RWPE2 (cell line): Measurements from ENCODE around the gene DNLZ.

Experiments used
- ATAC-seq: fragments of 200-7000 bp; cut with Tn5 transposase; 3 replicates; pipeline ENCODE4 v1.9.1; 2021; ENCODE audit warnings: low read depth
- DNase-seq: peaks from one replicate; pipeline ENCODE4 v3.0.0-alpha.2; 2020; ENCODE audit warnings: low spot score
- H3K27ac ChIP-seq: fragments of 450-650 bp; 2 replicates; pipeline ENCODE4 v1.5.1; 2017; ENCODE audit warnings: mild to moderate bottlenecking; ENCODE audit not compliant: poor library complexity, severe bottlenecking
- H3K27me3 ChIP-seq: fragments of 250-450 bp; sonication (Bioruptor Pico); 2 replicates; pipeline ENCODE4 v1.5.1; 2021; ENCODE audit warnings: mild to moderate bottlenecking, moderate library complexity; ENCODE audit not compliant: insufficient read depth, poor library complexity, severe bottlenecking
- H3K36me3 ChIP-seq: fragments of 250-450 bp; sonication (Bioruptor Pico); 2 replicates; pipeline ENCODE4 v1.5.1; 2020; ENCODE audit warnings: low read depth, mild to moderate bottlenecking, moderate library complexity
- H3K4me1 ChIP-seq: fragments of 250-450 bp; sonication (Bioruptor Pico); 2 replicates; pipeline ENCODE4 v1.5.1; 2021; ENCODE audit warnings: mild to moderate bottlenecking, moderate library complexity; ENCODE audit not compliant: insufficient read depth, poor library complexity, severe bottlenecking
- H3K4me3 ChIP-seq: fragments of 250-450 bp; sonication (Bioruptor Pico); 2 replicates; pipeline ENCODE4 v1.5.1; 2021; ENCODE audit warnings: mild to moderate bottlenecking, moderate library complexity; ENCODE audit not compliant: severe bottlenecking
- H3K9me3 ChIP-seq: fragments of 250-450 bp; sonication (Bioruptor Pico); 2 replicates; pipeline ENCODE4 v1.5.1; 2021; ENCODE audit warnings: mild to moderate bottlenecking, moderate library complexity; ENCODE audit not compliant: severe bottlenecking
- TF ChIP-seq, protein P1 (sequence below): fragments of 450-650 bp; IDR thresholded peaks from one replicate; pipeline ENCODE4 v1.5.1; 2017; ENCODE audit warnings: mild to moderate bottlenecking, moderate library complexity; ENCODE audit not compliant: poor library complexity, severe bottlenecking

The DNLZ gene

DNA sequence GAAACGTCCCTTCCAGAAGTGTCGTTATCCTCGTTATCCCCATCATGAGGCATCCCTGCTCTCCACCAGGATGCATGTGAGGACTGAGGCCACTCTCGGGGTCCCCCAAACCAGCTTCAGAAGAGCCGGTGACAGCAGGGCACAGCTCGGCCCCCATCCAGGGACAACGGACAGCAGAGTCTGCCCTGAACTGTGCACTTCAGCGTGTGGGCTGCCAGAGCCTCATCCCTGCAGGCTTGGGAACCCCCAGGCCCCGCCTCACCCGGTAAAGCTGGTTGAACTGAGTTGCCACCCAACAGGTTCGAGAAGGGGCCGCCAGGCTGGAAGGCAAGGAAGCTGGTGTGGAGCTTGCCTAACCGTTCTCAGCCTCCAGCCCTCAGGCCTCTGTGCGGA, 10.6 kb upstream of the DNLZ start:
- Histone ChIP-seq H3K4me3 (no peak overlapping the region), H3K36me3 (no peaks in the 10 kb centered on the region), H3K9me3 (no peaks in the 10 kb centered on the region), H3K4me1 (no peaks in the 10 kb centered on the region), H3K27ac (no peak overlapping the region), H3K27me3 (no peaks in the 10 kb centered on the region)
- ATAC-seq (no peak), DNase-seq (no peak)
- TF ChIP-seq, protein P1, sequence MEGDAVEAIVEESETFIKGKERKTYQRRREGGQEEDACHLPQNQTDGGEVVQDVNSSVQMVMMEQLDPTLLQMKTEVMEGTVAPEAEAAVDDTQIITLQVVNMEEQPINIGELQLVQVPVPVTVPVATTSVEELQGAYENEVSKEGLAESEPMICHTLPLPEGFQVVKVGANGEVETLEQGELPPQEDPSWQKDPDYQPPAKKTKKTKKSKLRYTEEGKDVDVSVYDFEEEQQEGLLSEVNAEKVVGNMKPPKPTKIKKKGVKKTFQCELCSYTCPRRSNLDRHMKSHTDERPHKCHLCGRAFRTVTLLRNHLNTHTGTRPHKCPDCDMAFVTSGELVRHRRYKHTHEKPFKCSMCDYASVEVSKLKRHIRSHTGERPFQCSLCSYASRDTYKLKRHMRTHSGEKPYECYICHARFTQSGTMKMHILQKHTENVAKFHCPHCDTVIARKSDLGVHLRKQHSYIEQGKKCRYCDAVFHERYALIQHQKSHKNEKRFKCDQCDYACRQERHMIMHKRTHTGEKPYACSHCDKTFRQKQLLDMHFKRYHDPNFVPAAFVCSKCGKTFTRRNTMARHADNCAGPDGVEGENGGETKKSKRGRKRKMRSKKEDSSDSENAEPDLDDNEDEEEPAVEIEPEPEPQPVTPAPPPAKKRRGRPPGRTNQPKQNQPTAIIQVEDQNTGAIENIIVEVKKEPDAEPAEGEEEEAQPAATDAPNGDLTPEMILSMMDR, result no peak

DNA sequence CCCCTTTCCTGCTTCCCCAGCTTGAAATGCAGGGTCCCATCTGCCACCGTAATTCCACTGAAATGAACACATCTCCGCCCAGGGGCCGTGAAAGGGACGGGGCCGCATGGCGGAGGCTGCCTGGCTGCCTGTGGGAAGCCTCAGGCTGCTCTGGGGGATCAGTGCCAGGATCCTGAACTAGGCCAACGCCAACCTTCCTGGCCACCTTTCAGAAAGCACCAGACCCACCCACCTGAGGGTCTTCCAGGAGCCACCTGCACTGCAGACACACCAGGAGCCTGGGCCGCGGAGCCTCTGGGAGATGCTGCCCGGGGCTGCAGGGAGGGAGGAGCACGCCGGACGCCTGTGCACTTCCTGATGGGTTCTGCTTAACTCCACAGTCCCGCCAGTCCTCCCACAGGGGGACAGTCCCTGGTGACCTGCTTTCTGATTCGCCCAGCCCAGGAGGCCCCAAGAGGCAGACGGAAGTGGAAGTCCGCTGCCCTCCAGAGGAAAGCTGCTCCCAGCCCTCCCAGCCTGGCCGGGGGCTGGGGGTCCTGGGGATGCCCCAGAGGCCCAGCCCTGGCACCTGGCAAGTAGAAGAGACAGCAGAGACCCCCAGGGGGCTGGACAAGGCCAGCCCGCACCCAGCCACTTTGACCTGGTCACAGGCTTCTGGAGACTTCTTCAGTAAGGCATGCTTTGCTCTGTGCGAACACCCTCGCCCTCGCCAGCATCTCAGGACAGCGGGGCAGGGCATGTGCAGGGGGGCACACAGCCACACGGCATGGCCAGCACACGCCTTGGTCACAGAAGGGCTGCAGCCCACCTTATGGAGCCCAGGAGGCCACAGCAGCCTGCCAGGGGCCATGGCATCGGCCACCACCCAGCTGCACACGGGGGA, 10.0 kb upstream of the DNLZ start, which contains the start of gene CARD9:
Gene CARD9 (minus strand): TSS at position 370 of the 883 bp plus-strand sequence. CDS start 1,591 bp downstream, outside the sequence.
- Histone ChIP-seq H3K36me3 (no peaks in the 10 kb centered on the region), H3K9me3 (no peaks in the 10 kb centered on the region), H3K27ac (no peak within 1 kb of the TSS), H3K27me3 (no peaks in the 10 kb centered on the region), H3K4me3 (no peak within 1 kb of the TSS), H3K4me1 (no peaks in the 10 kb centered on the region)
- ATAC-seq (no peak), DNase-seq (no peak)
- TF ChIP-seq, protein P1, result no peak

DNA sequence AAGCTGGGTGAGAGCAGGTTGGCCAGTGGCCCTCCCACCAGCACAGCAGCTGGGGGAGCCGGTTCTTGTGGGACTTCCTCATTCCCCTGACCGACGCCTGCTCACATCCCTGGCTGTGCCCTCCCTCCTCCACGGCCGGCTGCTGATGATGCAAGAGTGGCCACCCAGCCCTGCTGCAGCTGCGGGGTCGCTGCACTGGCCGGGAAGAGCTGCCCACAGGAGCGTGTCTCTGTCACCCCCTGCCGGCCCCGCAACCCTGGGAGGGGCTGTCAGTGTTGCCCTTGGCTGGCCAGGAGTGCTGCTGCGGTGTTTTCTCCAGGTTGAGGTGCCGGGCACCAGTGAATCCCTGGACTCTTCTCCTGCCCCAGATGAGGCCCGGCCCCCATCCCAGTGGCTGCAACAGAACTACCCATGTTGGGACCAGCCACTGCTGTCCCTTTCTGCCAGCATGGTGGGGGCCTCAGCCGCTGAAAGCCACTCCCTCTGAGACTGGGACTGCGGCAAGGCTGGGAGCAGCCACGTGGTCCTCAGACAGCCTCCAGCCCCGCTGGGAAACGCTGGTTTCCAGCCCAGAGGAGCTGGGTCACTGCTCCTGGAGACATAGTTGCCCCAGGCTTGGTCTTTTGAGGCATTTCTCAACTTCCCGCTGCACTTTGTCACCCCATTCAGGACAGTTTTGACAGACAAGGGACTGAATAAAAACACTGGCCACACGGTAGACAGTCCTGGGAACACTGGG, 9.2 kb upstream of the DNLZ start:
- H3K27me3 ChIP-seq, result no peaks in the 10 kb centered on the region
- no peaks in the 10 kb centered on the region for H3K4me1 ChIP-seq
- H3K4me3 ChIP-seq, result no peak overlapping the region
- H3K9me3 ChIP-seq, result no peaks in the 10 kb centered on the region
- H3K27ac ChIP-seq, result no peak overlapping the region
- TF ChIP-seq, protein P1, result peak; percentile 15
- H3K36me3 ChIP-seq, result no peaks in the 10 kb centered on the region
- ATAC-seq, result peak; percentile 26
- no peak for DNase-seq

DNA sequence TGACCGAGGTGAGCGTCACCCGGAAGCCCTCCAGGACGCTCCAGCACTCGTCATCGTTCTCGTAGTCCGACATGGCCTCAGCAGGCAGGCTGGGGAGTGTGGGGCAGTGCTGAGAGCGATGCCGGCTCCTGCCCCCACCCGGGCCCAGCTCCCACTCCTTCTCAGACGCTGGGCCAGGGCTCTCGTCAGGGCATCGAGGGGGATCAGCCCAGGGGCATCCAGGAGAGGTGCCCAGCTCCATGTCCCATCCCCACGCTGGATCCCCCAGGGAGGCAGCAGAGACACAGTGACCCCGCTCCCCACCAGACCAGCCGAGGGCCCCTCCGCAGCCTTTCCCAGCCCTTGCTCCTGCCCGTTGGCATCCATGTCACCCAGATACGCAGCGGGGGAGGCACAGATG, 8.5 kb upstream of the DNLZ start:
- Histone ChIP-seq H3K4me1 (no peaks in the 10 kb centered on the region), H3K27me3 (no peaks in the 10 kb centered on the region), H3K27ac (no peak overlapping the region), H3K4me3 (no peak overlapping the region), H3K36me3 (no peaks in the 10 kb centered on the region), H3K9me3 (no peaks in the 10 kb centered on the region)
- TF ChIP-seq, protein P1, result no peak
- ATAC-seq, result no peak
- no peak for DNase-seq
